ENCODE data around the gene PIK3R3.
A peak's percentile ranks its signal among the peaks of the same experiment; 100 is the strongest.

The PIK3R3 gene

GRCh38 chr1:46130606-46131005, 1.8 kb downstream of the PIK3R3 start:
- Histone ChIP-seq H3K36me3 (no peaks in the 10 kb centered on the region), H3K9me3 (no peaks in the 10 kb centered on the region), H3K4me1 (peaks cover 0 to 30% (median 16%) of the 10 kb centered on the region in 4 donors), H3K4me3 (peak overlapping the region; percentile 68 to 70), H3K27ac (peak overlapping the region; percentile 91 to 93), H3K27me3 (no peaks in the 10 kb centered on the region)
- DNase-seq = no peak
- intact Hi-C loops (cut with DNase I; ENCODE audit: low total_unique reads) = no loop called here
- TF ChIP-seq CTCF (IDR thresholded peaks at IDR 0.05) = no peak

- TF ChIP-seq CTCF (IDR thresholded peaks at IDR 0.05) = no peak
- no peak for DNase-seq
- H3K4me3 ChIP-seq = peak overlapping the region; percentile 68 to 70
- intact Hi-C loops (cut with DNase I; ENCODE audit: low total_unique reads) = no loop called here
- peaks cover 0 to 25% (median 14%) of the 10 kb centered on the region in 4 donors for H3K4me1 ChIP-seq
- no peaks in the 10 kb centered on the region for H3K9me3 ChIP-seq
- no peaks in the 10 kb centered on the region for H3K27me3 ChIP-seq
- no peaks in the 10 kb centered on the region for H3K36me3 ChIP-seq
- no peak overlapping the region for H3K27ac ChIP-seq
Observed at GRCh38 chr1:46130121-46130520, 2.3 kb downstream of the PIK3R3 start.

GRCh38 chr1:46128344-46128743, 4.1 kb downstream of the PIK3R3 start:
- H3K27ac ChIP-seq = no peak overlapping the region
- no peaks in the 10 kb centered on the region for H3K9me3 ChIP-seq
- no peak for TF ChIP-seq CTCF (IDR thresholded peaks at IDR 0.05)
- H3K4me3 ChIP-seq = no peak overlapping the region
- intact Hi-C loops (cut with DNase I; ENCODE audit: low total_unique reads) = no loop called here
- H3K27me3 ChIP-seq = no peaks in the 10 kb centered on the region
- no peak for DNase-seq
- no peaks in the 10 kb centered on the region for H3K36me3 ChIP-seq
- peaks cover 0 to 7% (median 1%) of the 10 kb centered on the region in 4 donors for H3K4me1 ChIP-seq

GRCh38 chr1:46118856-46119255, 13.6 kb downstream of the PIK3R3 start:
- H3K27ac ChIP-seq = no peak overlapping the region
- H3K4me3 ChIP-seq = no peak overlapping the region
- intact Hi-C loops (cut with DNase I; ENCODE audit: low total_unique reads) = no loop called here
- H3K36me3 ChIP-seq = no peaks in the 10 kb centered on the region
- no peaks in the 10 kb centered on the region for H3K4me1 ChIP-seq
- H3K9me3 ChIP-seq = no peaks in the 10 kb centered on the region
- DNase-seq = no peak
- no peak for TF ChIP-seq CTCF (IDR thresholded peaks at IDR 0.05)
- H3K27me3 ChIP-seq = no peaks in the 10 kb centered on the region

GRCh38 chr1:46117810-46118494, 14.5 kb downstream of the PIK3R3 start:
- H3K4me3 ChIP-seq = no peak overlapping the region
- no peak for TF ChIP-seq CTCF (IDR thresholded peaks at IDR 0.05)
- no peaks in the 10 kb centered on the region for H3K9me3 ChIP-seq
- DNase-seq = no peak
- intact Hi-C loops (cut with DNase I; ENCODE audit: low total_unique reads) = no loop called here
- H3K27me3 ChIP-seq = no peaks in the 10 kb centered on the region
- H3K4me1 ChIP-seq = peaks cover 0 to under 1% (median 0%) of the 10 kb centered on the region in 4 donors
- H3K36me3 ChIP-seq = no peaks in the 10 kb centered on the region
- H3K27ac ChIP-seq = no peak overlapping the region
